ENCODE results near the gene ZNF695. TPM values are rescaled to one million over a fixed set of nuclear protein-coding genes. Genes with fewer than 3 reads are reported as not detected.
"Not testable (repeated sequence)": the region's sequence is repeated elsewhere in the genome, so short reads cannot be mapped to it uniquely, and the experiment has no call there.

The ZNF695 gene
- total RNA-seq, 1 donor from 2014 or later: 1.4 TPM

GRCh38 chr1:247043406-247043805 lies 35.5 kb upstream of the ZNF695 start:
- Mint-ChIP-seq H3K27ac (ENCODE audit: unreplicated experiment) (no peak overlapping the region), H3K9me3 (ENCODE audit: low read depth) (peaks cover 54% of the 10 kb centered on the region), H3K4me1 (ENCODE audit: low read depth) (no peaks in the 10 kb centered on the region), H3K36me3 (ENCODE audit: low read depth) (peaks cover 22% of the 10 kb centered on the region), H3K27me3 (ENCODE audit: low read depth) (no peaks in the 10 kb centered on the region), H3K4me3 (ENCODE audit: unreplicated experiment) (no peak overlapping the region)
- TF ChIP-seq, protein P1, sequence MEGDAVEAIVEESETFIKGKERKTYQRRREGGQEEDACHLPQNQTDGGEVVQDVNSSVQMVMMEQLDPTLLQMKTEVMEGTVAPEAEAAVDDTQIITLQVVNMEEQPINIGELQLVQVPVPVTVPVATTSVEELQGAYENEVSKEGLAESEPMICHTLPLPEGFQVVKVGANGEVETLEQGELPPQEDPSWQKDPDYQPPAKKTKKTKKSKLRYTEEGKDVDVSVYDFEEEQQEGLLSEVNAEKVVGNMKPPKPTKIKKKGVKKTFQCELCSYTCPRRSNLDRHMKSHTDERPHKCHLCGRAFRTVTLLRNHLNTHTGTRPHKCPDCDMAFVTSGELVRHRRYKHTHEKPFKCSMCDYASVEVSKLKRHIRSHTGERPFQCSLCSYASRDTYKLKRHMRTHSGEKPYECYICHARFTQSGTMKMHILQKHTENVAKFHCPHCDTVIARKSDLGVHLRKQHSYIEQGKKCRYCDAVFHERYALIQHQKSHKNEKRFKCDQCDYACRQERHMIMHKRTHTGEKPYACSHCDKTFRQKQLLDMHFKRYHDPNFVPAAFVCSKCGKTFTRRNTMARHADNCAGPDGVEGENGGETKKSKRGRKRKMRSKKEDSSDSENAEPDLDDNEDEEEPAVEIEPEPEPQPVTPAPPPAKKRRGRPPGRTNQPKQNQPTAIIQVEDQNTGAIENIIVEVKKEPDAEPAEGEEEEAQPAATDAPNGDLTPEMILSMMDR (IDR thresholded peaks at IDR 0.05): peak; percentile 39
- DNase-seq (ENCODE audit: low spot score): no peak

- Mint-ChIP-seq H3K4me3 (ENCODE audit: unreplicated experiment) (no peak overlapping the region), H3K27me3 (ENCODE audit: low read depth) (no peaks in the 10 kb centered on the region), H3K4me1 (ENCODE audit: low read depth) (no peaks in the 10 kb centered on the region), H3K36me3 (ENCODE audit: low read depth) (peaks cover 55% of the 10 kb centered on the region), H3K9me3 (ENCODE audit: low read depth) (peaks cover 64% of the 10 kb centered on the region), H3K27ac (ENCODE audit: unreplicated experiment) (no peak overlapping the region)
- TF ChIP-seq, protein P1 (IDR thresholded peaks at IDR 0.05): no peak
- DNase-seq (ENCODE audit: low spot score): no peak
Observed at GRCh38 chr1:247037511-247038320, 29.9 kb upstream of the ZNF695 start.

GRCh38 chr1:247032306-247032705 lies 24.4 kb upstream of the ZNF695 start:
- Mint-ChIP-seq H3K9me3 (ENCODE audit: low read depth) (peaks cover 70% of the 10 kb centered on the region), H3K36me3 (ENCODE audit: low read depth) (peaks cover 41% of the 10 kb centered on the region)
- H3K4me1 Mint-ChIP-seq (ENCODE audit: low read depth); H3K4me3 Mint-ChIP-seq (ENCODE audit: unreplicated experiment); DNase-seq (ENCODE audit: low spot score); H3K27ac Mint-ChIP-seq (ENCODE audit: unreplicated experiment); H3K27me3 Mint-ChIP-seq (ENCODE audit: low read depth): not testable (repeated sequence)

GRCh38 chr1:247024658-247025057 lies 16.8 kb upstream of the ZNF695 start:
- not testable (repeated sequence) for H3K27ac Mint-ChIP-seq (ENCODE audit: unreplicated experiment); DNase-seq (ENCODE audit: low spot score); H3K27me3 Mint-ChIP-seq (ENCODE audit: low read depth); H3K4me1 Mint-ChIP-seq (ENCODE audit: low read depth); H3K4me3 Mint-ChIP-seq (ENCODE audit: unreplicated experiment)
- Mint-ChIP-seq H3K36me3 (ENCODE audit: low read depth) (peaks cover 14% of the 10 kb centered on the region), H3K9me3 (ENCODE audit: low read depth) (peaks cover 50% of the 10 kb centered on the region)

GRCh38 chr1:247013391-247013790 lies 5.5 kb upstream of the ZNF695 start:
- Mint-ChIP-seq H3K9me3 (ENCODE audit: low read depth) (peaks cover 17% of the 10 kb centered on the region), H3K27me3 (ENCODE audit: low read depth) (no peaks in the 10 kb centered on the region), H3K27ac (ENCODE audit: unreplicated experiment) (no peak overlapping the region), H3K4me3 (ENCODE audit: unreplicated experiment) (no peak overlapping the region), H3K4me1 (ENCODE audit: low read depth) (peaks cover under 1% of the 10 kb centered on the region), H3K36me3 (ENCODE audit: low read depth) (peaks cover 5% of the 10 kb centered on the region)
- TF ChIP-seq, protein P1 (IDR thresholded peaks at IDR 0.05): no peak
- no peak for DNase-seq (ENCODE audit: low spot score)

- Mint-ChIP-seq H3K36me3 (ENCODE audit: low read depth) (peaks cover 9% of the 10 kb centered on the region), H3K4me3 (ENCODE audit: unreplicated experiment) (peak overlapping the region; percentile 100), H3K27ac (ENCODE audit: unreplicated experiment) (no peak overlapping the region), H3K9me3 (ENCODE audit: low read depth) (peaks cover 16% of the 10 kb centered on the region), H3K4me1 (ENCODE audit: low read depth) (peaks cover 11% of the 10 kb centered on the region), H3K27me3 (ENCODE audit: low read depth) (no peaks in the 10 kb centered on the region)
- DNase-seq (ENCODE audit: low spot score): no peak
- TF ChIP-seq, protein P1 (IDR thresholded peaks at IDR 0.05): no peak
Observed at GRCh38 chr1:247008406-247008799, 546 bp upstream of the ZNF695 start.

DNA sequence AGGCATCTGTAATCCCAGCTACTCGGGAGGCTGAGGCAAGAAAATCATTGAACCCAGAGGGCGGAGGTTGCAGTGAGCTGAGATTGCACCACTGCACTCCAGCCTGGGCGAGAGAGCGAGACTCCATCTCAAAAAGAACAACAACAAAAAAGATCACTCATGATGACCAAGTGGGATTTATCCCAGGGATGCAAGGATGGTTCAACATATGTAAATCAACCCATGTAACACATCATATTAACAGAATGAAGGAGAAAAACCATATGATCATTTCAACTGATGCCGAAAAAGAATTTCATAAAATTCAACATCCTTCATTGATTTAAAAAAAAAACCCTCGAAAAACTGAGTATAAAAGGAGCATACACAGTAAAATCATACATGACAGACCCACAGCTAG lies 3.8 kb downstream of the ZNF695 start:
- peaks cover 11% of the 10 kb centered on the region for H3K4me1 Mint-ChIP-seq (ENCODE audit: low read depth)
- DNase-seq (ENCODE audit: low spot score); H3K27ac Mint-ChIP-seq (ENCODE audit: unreplicated experiment); H3K27me3 Mint-ChIP-seq (ENCODE audit: low read depth); H3K4me3 Mint-ChIP-seq (ENCODE audit: unreplicated experiment): not testable (repeated sequence)
- peaks cover 33% of the 10 kb centered on the region for H3K9me3 Mint-ChIP-seq (ENCODE audit: low read depth)
- H3K36me3 Mint-ChIP-seq (ENCODE audit: low read depth): peaks cover 16% of the 10 kb centered on the region
